Measurements from ENCODE around the gene BRCA2. TPM values are rescaled to one million over a fixed set of nuclear protein-coding genes. Genes with fewer than 3 reads are reported as not detected.
A peak's percentile ranks its signal among the peaks of the same experiment; 100 is the strongest.

Gene BRCA2
- total and polyA plus RNA-seq, 3 experiments from 2014 or later: 1.3 to 14.2 (median 12.6) TPM

DNA sequence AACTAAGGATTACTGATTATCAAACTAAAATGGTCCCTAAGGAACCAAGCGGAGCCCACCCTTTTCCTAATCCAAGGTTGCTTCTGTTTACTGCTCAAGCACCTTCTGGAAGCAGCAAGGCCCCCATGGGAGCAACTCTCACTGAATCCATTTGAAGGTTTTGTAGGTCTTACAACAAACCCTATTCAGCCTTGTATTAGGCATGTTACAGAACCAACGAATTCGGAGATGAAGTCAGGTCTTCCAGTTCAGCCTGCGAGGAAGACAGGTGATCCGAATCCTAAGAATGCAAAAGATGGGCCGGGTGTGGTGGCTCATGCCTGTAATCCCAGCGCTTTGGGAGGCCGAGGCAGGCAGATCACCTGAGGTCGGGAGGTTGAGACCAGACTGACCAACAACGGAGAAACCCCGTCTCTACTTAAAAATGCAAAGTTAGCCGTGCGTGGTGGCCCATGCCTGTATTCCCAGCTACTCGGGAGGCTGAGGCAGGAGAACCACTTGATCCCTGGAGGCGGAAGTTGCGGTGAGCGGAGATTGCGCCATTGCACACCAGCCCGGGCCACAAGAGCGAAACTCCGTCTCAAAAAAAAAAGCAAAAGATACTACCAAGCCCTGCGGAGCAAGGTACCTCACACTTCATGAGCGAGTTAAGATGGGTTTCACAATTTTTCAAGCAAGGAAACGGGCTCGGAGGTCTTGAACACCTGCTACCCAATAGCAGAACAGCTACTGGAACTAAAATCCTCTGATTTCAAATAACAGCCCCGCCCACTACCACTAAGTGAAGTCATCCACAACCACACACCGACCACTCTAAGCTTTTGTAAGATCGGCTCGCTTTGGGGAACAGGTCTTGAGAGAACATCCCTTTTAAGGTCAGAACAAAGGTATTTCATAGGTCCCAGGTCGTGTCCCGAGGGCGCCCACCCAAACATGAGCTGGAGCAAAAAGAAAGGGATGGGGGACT is 754 bp upstream of the BRCA2 start:
- H3K27ac Mint-ChIP-seq: peak overlapping the region; percentile 98 to 100 (median 100)
- peak; percentile 50 to 83 (median 78) for DNase-seq
- no peaks in the 10 kb centered on the region for H3K9me3 Mint-ChIP-seq
- Histone ChIP-seq H3K4me3 (ENCODE audit: low read length) (peak overlapping the region; percentile 96), H3K27me3 (ENCODE audit: insufficient read depth, low read length, poor library complexity, severe bottlenecking) (no peaks in the 10 kb centered on the region), H3K27ac (ENCODE audit: low read depth, low read length) (peak overlapping the region; percentile 100), H3K36me3 (ENCODE audit: insufficient read depth, low read length) (no peaks in the 10 kb centered on the region), H3K9me3 (ENCODE audit: low read length) (no peaks in the 10 kb centered on the region), H3K4me1 (ENCODE audit: insufficient read depth, low read length) (peaks cover 18% of the 10 kb centered on the region)
- POLR2A ChIA-PET: interaction anchor here (1.0 to 3.1 kb wide), 9 partner anchors 24 to 1228 kb away, joined by 3 to 41 read pairs (median 8); partner anchors contain the start of genes N4BP2L1, N4BP2L2 and PDS5B
- CTCF ChIA-PET: interaction anchor here (1.0 to 1.6 kb wide), 7 partner anchors 9 to 405 kb away, joined by 3 to 5 read pairs (median 4); partner anchors contain the start of gene N4BP2L1
- H3K4me1 Mint-ChIP-seq: peaks cover 16 to 31% (median 29%) of the 10 kb centered on the region in 3 donors
- H3K4me3 Mint-ChIP-seq: peak overlapping the region; percentile 89 to 100 (median 97)
- peaks cover 0 to 5% of the 10 kb centered on the region in 2 donors for H3K27me3 Mint-ChIP-seq
- H3K36me3 Mint-ChIP-seq: peaks cover 0 to 12% (median 0%) of the 10 kb centered on the region in 3 donors

- Histone ChIP-seq H3K36me3 (ENCODE audit: insufficient read depth, low read length) (no peaks in the 10 kb centered on the region), H3K9me3 (ENCODE audit: low read length) (no peaks in the 10 kb centered on the region), H3K4me3 (ENCODE audit: low read length) (peak overlapping the region; percentile 96), H3K27ac (ENCODE audit: low read depth, low read length) (peak overlapping the region; percentile 100), H3K4me1 (ENCODE audit: insufficient read depth, low read length) (peaks cover 13% of the 10 kb centered on the region), H3K27me3 (ENCODE audit: insufficient read depth, low read length, poor library complexity, severe bottlenecking) (no peaks in the 10 kb centered on the region)
- POLR2A ChIA-PET: interaction anchor here (0.6 to 3.1 kb wide), 7 partner anchors 52 to 271 kb away, joined by 3 to 41 read pairs (median 4); partner anchors contain the start of genes N4BP2L1, N4BP2L2 and PDS5B
- Mint-ChIP-seq H3K36me3 (peaks cover 0 to 12% (median 0%) of the 10 kb centered on the region in 3 donors), H3K4me1 (peaks cover 13 to 21% (median 18%) of the 10 kb centered on the region in 3 donors), H3K27ac (peak overlapping the region; percentile 98 to 100 (median 100)), H3K9me3 (no peaks in the 10 kb centered on the region), H3K27me3 (peaks cover 0 to 3% of the 10 kb centered on the region in 2 donors), H3K4me3 (peak overlapping the region; percentile 89 to 100 (median 97))
- CTCF ChIA-PET: interaction anchor here (1.3 to 1.6 kb wide), 4 partner anchors 9 to 223 kb away, joined by 3 to 4 read pairs (median 4); no protein-coding TSS in a partner anchor
- DNase-seq: no peak
Measured at GRCh38 chr13:32316028-32316339, 676 bp downstream of the BRCA2 start.

- Mint-ChIP-seq H3K4me3 (peak overlapping the region; percentile 72 to 100 (median 96)), H3K4me1 (peaks cover 13 to 21% (median 18%) of the 10 kb centered on the region in 3 donors), H3K27ac (peak overlapping the region in 3 of 8 donors; percentile 55 to 100 (median 98)), H3K36me3 (peaks cover 0 to 12% (median 0%) of the 10 kb centered on the region in 3 donors), H3K27me3 (peaks cover 0 to 3% of the 10 kb centered on the region in 2 donors), H3K9me3 (no peaks in the 10 kb centered on the region)
- H3K4me1 ChIP-seq (ENCODE audit: insufficient read depth, low read length): peaks cover 13% of the 10 kb centered on the region
- H3K9me3 ChIP-seq (ENCODE audit: low read length): no peaks in the 10 kb centered on the region
- ChIA-PET POLR2A (interaction anchor here (3.1 kb wide), 1 partner anchor 111 kb away, joined by 41 read pairs; the partner anchor contains the start of gene N4BP2L1), CTCF (interaction anchor here (1.3 to 1.6 kb wide), 3 partner anchors 9 to 223 kb away, joined by 3 to 4 read pairs (median 4); no protein-coding TSS in a partner anchor)
- H3K4me3 ChIP-seq (ENCODE audit: low read length): peak overlapping the region; percentile 96
- H3K27me3 ChIP-seq (ENCODE audit: insufficient read depth, low read length, poor library complexity, severe bottlenecking): no peaks in the 10 kb centered on the region
- no peaks in the 10 kb centered on the region for H3K36me3 ChIP-seq (ENCODE audit: insufficient read depth, low read length)
- DNase-seq: no peak
- H3K27ac ChIP-seq (ENCODE audit: low read depth, low read length): peak overlapping the region; percentile 100
Measured at GRCh38 chr13:32316501-32316900, 1.2 kb downstream of the BRCA2 start.

DNA sequence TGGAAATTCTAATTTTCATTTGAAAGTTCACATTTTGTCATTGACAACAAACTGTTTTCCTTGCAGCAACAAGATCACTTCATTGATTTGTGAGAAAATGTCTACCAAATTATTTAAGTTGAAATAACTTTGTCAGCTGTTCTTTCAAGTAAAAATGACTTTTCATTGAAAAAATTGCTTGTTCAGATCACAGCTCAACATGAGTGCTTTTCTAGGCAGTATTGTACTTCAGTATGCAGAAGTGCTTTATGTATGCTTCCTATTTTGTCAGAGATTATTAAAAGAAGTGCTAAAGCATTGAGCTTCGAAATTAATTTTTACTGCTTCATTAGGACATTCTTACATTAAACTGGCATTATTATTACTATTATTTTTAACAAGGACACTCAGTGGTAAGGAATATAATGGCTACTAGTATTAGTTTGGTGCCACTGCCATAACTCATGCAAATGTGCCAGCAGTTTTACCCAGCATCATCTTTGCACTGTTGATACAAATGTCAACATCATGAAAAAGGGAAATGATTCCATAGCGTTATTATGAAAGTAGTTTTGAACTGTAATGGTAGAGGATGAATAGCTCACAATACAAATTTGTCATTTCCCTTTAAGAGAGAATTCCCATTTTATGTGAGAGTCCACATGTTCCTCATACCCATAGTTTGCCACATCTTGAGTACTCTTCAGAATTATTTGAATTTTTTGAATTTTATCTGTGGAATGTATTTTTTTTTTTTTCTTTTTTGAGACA is 2.6 kb downstream of the BRCA2 start:
- H3K9me3 ChIP-seq (ENCODE audit: low read length): no peaks in the 10 kb centered on the region
- Mint-ChIP-seq H3K27me3 (peaks cover 0 to 3% of the 10 kb centered on the region in 2 donors), H3K27ac (no peak overlapping the region), H3K4me1 (peaks cover 13 to 21% (median 18%) of the 10 kb centered on the region in 3 donors), H3K36me3 (peaks cover 0 to 12% (median 0%) of the 10 kb centered on the region in 3 donors), H3K9me3 (no peaks in the 10 kb centered on the region), H3K4me3 (no peak overlapping the region)
- no peaks in the 10 kb centered on the region for H3K27me3 ChIP-seq (ENCODE audit: insufficient read depth, low read length, poor library complexity, severe bottlenecking)
- no peak overlapping the region for H3K4me3 ChIP-seq (ENCODE audit: low read length)
- POLR2A ChIA-PET: interaction anchor here (0.7 to 1.7 kb wide), 2 partner anchors 106 to 110 kb away, joined by 3 to 5 read pairs; partner anchors contain the start of gene N4BP2L1
- DNase-seq: no peak
- no peaks in the 10 kb centered on the region for H3K36me3 ChIP-seq (ENCODE audit: insufficient read depth, low read length)
- CTCF ChIA-PET: interaction anchor here (1.2 kb wide), 1 partner anchor 63 kb away, joined by 3 read pairs; no protein-coding TSS in a partner anchor
- H3K27ac ChIP-seq (ENCODE audit: low read depth, low read length): no peak overlapping the region
- H3K4me1 ChIP-seq (ENCODE audit: insufficient read depth, low read length): peaks cover 13% of the 10 kb centered on the region

DNA sequence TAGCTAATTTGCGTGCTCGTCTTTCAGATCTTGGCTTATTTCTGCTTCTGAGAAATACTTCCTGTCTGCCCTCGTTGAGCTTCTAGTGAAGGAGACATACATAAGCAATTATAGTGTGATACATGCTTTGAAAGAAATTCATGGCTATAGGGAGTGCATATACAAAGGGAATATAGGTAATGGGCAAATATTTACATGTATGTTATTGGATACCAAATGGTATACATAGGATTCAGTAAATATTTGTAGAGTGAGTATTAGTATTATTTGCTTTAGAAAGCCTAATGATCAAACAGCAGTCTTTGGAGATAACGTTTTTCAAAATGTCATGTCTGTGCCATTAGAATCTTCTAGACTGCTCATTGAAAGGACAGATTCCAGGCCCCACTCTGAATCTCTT is 5.2 kb downstream of the BRCA2 start:
- no peaks in the 10 kb centered on the region for H3K36me3 ChIP-seq (ENCODE audit: insufficient read depth, low read length)
- no peak for DNase-seq
- Mint-ChIP-seq H3K27ac (no peak overlapping the region), H3K4me3 (peak overlapping the region in 1 of 7 donors; percentile 44), H3K9me3 (no peaks in the 10 kb centered on the region), H3K27me3 (no peaks in the 10 kb centered on the region), H3K4me1 (peaks cover 6 to 9% (median 6%) of the 10 kb centered on the region in 3 donors), H3K36me3 (peaks cover 0 to 3% (median 0%) of the 10 kb centered on the region in 3 donors)
- ChIA-PET POLR2A (no interaction called here), CTCF (no interaction called here)
- H3K27ac ChIP-seq (ENCODE audit: low read depth, low read length): no peak overlapping the region
- no peaks in the 10 kb centered on the region for H3K27me3 ChIP-seq (ENCODE audit: insufficient read depth, low read length, poor library complexity, severe bottlenecking)
- H3K4me1 ChIP-seq (ENCODE audit: insufficient read depth, low read length): peaks cover 7% of the 10 kb centered on the region
- H3K4me3 ChIP-seq (ENCODE audit: low read length): no peak overlapping the region
- H3K9me3 ChIP-seq (ENCODE audit: low read length): no peaks in the 10 kb centered on the region

- no peaks in the 10 kb centered on the region for H3K4me1 Mint-ChIP-seq
- no peaks in the 10 kb centered on the region for H3K9me3 ChIP-seq (ENCODE audit: low read length)
- H3K36me3 ChIP-seq (ENCODE audit: insufficient read depth, low read length): no peaks in the 10 kb centered on the region
- H3K27ac ChIP-seq (ENCODE audit: low read depth, low read length): no peak overlapping the region
- no peaks in the 10 kb centered on the region for H3K9me3 Mint-ChIP-seq
- ChIA-PET CTCF (no interaction called here), POLR2A (no interaction called here)
- H3K4me3 Mint-ChIP-seq: no peak overlapping the region
- no peaks in the 10 kb centered on the region for H3K27me3 ChIP-seq (ENCODE audit: insufficient read depth, low read length, poor library complexity, severe bottlenecking)
- H3K27ac Mint-ChIP-seq: no peak overlapping the region
- H3K36me3 Mint-ChIP-seq: no peaks in the 10 kb centered on the region
- no peaks in the 10 kb centered on the region for H3K27me3 Mint-ChIP-seq
- no peak for DNase-seq
- no peak overlapping the region for H3K4me3 ChIP-seq (ENCODE audit: low read length)
- H3K4me1 ChIP-seq (ENCODE audit: insufficient read depth, low read length): no peaks in the 10 kb centered on the region
Measured at GRCh38 chr13:32323912-32324311, 8.6 kb downstream of the BRCA2 start.

- Mint-ChIP-seq H3K9me3 (no peaks in the 10 kb centered on the region), H3K4me3 (no peak overlapping the region), H3K4me1 (peaks cover 0 to 4% (median 0%) of the 10 kb centered on the region in 3 donors), H3K36me3 (peaks cover 0 to 9% (median 2%) of the 10 kb centered on the region in 3 donors), H3K27me3 (no peaks in the 10 kb centered on the region), H3K27ac (no peak overlapping the region)
- H3K4me3 ChIP-seq (ENCODE audit: low read length): no peak overlapping the region
- no peak for DNase-seq
- H3K36me3 ChIP-seq (ENCODE audit: insufficient read depth, low read length): peaks cover 7% of the 10 kb centered on the region
- POLR2A ChIA-PET: no interaction called here
- CTCF ChIA-PET: interaction anchor here (0.9 kb wide), 1 partner anchor 8 kb away, joined by 3 read pairs; no protein-coding TSS in a partner anchor
- H3K27me3 ChIP-seq (ENCODE audit: insufficient read depth, low read length, poor library complexity, severe bottlenecking): no peaks in the 10 kb centered on the region
- no peak overlapping the region for H3K27ac ChIP-seq (ENCODE audit: low read depth, low read length)
- no peaks in the 10 kb centered on the region for H3K4me1 ChIP-seq (ENCODE audit: insufficient read depth, low read length)
- H3K9me3 ChIP-seq (ENCODE audit: low read length): no peaks in the 10 kb centered on the region
Measured at GRCh38 chr13:32330441-32330840, 15.1 kb downstream of the BRCA2 start.

Measured in CD8-positive, alpha-beta memory T cell (primary cell).